Neural cell (in vitro differentiated cells): Measurements from ENCODE around the gene HPSE2. TPM values are rescaled to one million over a fixed set of nuclear protein-coding genes. Genes with fewer than 3 reads are reported as not detected.

Source experiments
- H2AFZ ChIP-seq: fragments of 200-600, 300-800 bp; sonication (generic), shearing (Covaris generic); 2 replicates; pipeline ENCODE4 v1.6.0; 2014; ENCODE audit warnings: low read depth, mild to moderate bottlenecking, antibody characterized with exemption, low read length, moderate library complexity
- H3F3A ChIP-seq: fragments of 200-600 bp; shearing (Covaris generic); 2 replicates; pipeline ENCODE4 v1.6.1; 2016; ENCODE audit warnings: mild to moderate bottlenecking, moderate library complexity, mixed read lengths, antibody characterized with exemption, low read length; ENCODE audit not compliant: insufficient read depth, poor library complexity, severe bottlenecking
- H3K27ac ChIP-seq: fragments of 200-600, 300-800 bp; sonication (generic), shearing (Covaris generic); 2 replicates; pipeline ENCODE4 v1.5.1; 2014; ENCODE audit warnings: mild to moderate bottlenecking, low read length, moderate library complexity
- H3K27me3 ChIP-seq: fragments of 300-800, 200-600 bp; sonication (generic), shearing (Covaris generic); 2 replicates; pipeline ENCODE4 v1.6.0; 2014; ENCODE audit warnings: mild to moderate bottlenecking, low read depth, low read length, moderate library complexity; ENCODE audit not compliant: insufficient read depth
- H3K36me3 ChIP-seq: fragments of 300-800, 200-600 bp; sonication (generic), shearing (Covaris generic); 2 replicates; pipeline ENCODE4 v1.5.1; 2014; ENCODE audit warnings: mild to moderate bottlenecking, antibody characterized with exemption, low read length, moderate library complexity; ENCODE audit not compliant: insufficient read depth
- H3K4me2 ChIP-seq: fragments of 300-800, 200-600 bp; sonication (generic), shearing (Covaris generic); 2 replicates; pipeline ENCODE4 v1.6.0; 2014; ENCODE audit warnings: mild to moderate bottlenecking, low read length
- H3K4me3 ChIP-seq: fragments of 300-800, 200-600 bp; sonication (generic), shearing (Covaris generic); 2 replicates; pipeline ENCODE4 v1.5.1; 2014; ENCODE audit warnings: mild to moderate bottlenecking, low read length, moderate library complexity
- H3K79me2 ChIP-seq: fragments of 200-600 bp; shearing (Covaris generic); replicated peaks from 2 replicates; pipeline ENCODE4 v1.6.0; 2014; ENCODE audit warnings: mild to moderate bottlenecking, low read length, moderate library complexity; ENCODE audit not compliant: insufficient read depth
- H3K9ac ChIP-seq: fragments of 300-800, 200-600 bp; sonication (generic), shearing (Covaris generic); 2 replicates; pipeline ENCODE4 v1.6.1; 2016; ENCODE audit warnings: mild to moderate bottlenecking, low read length, mixed read lengths
- H3K9me2 ChIP-seq: fragments of 200-600 bp; shearing (Covaris generic); 2 replicates; pipeline ENCODE4 v1.6.1; 2016; ENCODE audit warnings: mild to moderate bottlenecking, low read length, mixed read lengths; ENCODE audit not compliant: insufficient read depth
- H3K9me3 ChIP-seq: fragments of 200-600, 300-800 bp; sonication (generic), shearing (Covaris generic); 2 replicates; pipeline ENCODE4 v1.6.1; 2016; ENCODE audit warnings: mild to moderate bottlenecking, mixed run types, low read length, moderate library complexity, mixed read lengths
- H4K20me1 ChIP-seq: fragments of 200-600 bp; shearing (Covaris generic); 2 replicates; pipeline ENCODE4 v1.6.1; 2016; ENCODE audit warnings: mild to moderate bottlenecking, mixed run types; ENCODE audit not compliant: insufficient read depth
- CTCF ChIP-seq: fragments of 450-650 bp; IDR thresholded peaks from 2 replicates; pipeline ENCODE4 v1.5.1; 2014; ENCODE audit warnings: antibody characterized with exemption, mild to moderate bottlenecking, moderate library complexity; ENCODE audit not compliant: poor library complexity, severe bottlenecking
- EP300 ChIP-seq: fragments of 450-650 bp; conservative IDR thresholded peaks from 2 replicates; pipeline ENCODE4 v1.6.1; 2014; ENCODE audit warnings: antibody characterized with exemption, mild to moderate bottlenecking, moderate library complexity; ENCODE audit not compliant: poor library complexity, severe bottlenecking
- EZH2 ChIP-seq: fragments of 200-600, 300-800 bp; shearing (Covaris generic), sonication (generic); IDR thresholded peaks from 2 replicates; pipeline ENCODE4 v1.6.1; 2014; ENCODE audit warnings: antibody characterized with exemption, low read length, borderline replicate concordance, mild to moderate bottlenecking; ENCODE audit not compliant: insufficient read depth, poor library complexity, severe bottlenecking
- MXI1 ChIP-seq: fragments of 450-650 bp; conservative IDR thresholded peaks from 2 replicates; pipeline ENCODE4 v1.6.1; 2014; ENCODE audit warnings: antibody characterized with exemption, mild to moderate bottlenecking; ENCODE audit not compliant: poor library complexity, severe bottlenecking
- POLR2AphosphoS5 ChIP-seq: IDR thresholded peaks from 2 replicates; pipeline ENCODE4 v1.6.1; 2012
- RAD21 ChIP-seq: fragments of 450-650 bp; conservative IDR thresholded peaks from 2 replicates; pipeline ENCODE4 v1.6.1; 2014; ENCODE audit warnings: antibody characterized with exemption, mild to moderate bottlenecking, moderate library complexity
- SMC3 ChIP-seq: fragments of 450-650 bp; conservative IDR thresholded peaks from 2 replicates; pipeline ENCODE4 v1.6.1; 2014; ENCODE audit warnings: antibody characterized with exemption, mild to moderate bottlenecking, moderate library complexity; ENCODE audit not compliant: poor library complexity
- TAF1 ChIP-seq: IDR thresholded peaks from 2 replicates; pipeline ENCODE4 v1.6.1; 2012; ENCODE audit warnings: low read depth
- polyA plus RNA-seq: library from polyadenylated mRNA; depleted of rRNA; stranded (reverse); fragments of >200 nt; gene quantifications from 2 replicates; pipeline ENCODE4 v1.2.3, GENCODE V29; 2014
- TF ChIP-seq, protein P1 (sequence below): IDR thresholded peaks from 2 replicates; pipeline ENCODE4 v1.6.1; 2012; ENCODE audit warnings: borderline replicate concordance

The HPSE2 gene
- polyA plus RNA-seq, 1 donor from 2014 or later = not detected

DNA sequence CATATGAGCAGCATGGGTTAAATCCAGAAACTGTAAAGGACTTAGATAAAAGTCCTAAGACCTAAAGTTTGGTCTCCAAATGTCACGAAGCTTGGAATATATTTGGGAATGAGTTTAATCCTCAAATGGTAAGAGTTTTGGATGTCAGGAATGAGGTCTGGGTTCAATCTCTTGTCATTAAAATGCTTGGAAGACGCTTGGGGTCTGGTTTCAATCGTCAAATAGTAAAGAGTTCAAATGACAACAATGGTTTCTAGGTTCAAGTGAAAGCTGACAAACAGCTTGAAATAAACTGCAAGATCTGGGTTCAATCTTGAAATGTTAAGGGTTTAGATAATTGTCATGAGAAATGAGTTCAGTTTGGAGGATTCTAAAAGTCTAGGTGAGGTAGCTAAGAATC lies 403.5 kb downstream of the HPSE2 start:
- Histone ChIP-seq H3K36me3 (no peaks in the 10 kb centered on the region), H3F3A (no peaks in the 10 kb centered on the region), H3K27me3 (no peaks in the 10 kb centered on the region), H2AFZ (no peak overlapping the region), H3K9me3 (no peaks in the 10 kb centered on the region), H3K4me3 (no peak overlapping the region), H3K9me2 (no peaks in the 10 kb centered on the region), H3K9ac (no peak overlapping the region), H3K27ac (no peak overlapping the region), H4K20me1 (no peaks in the 10 kb centered on the region), H3K79me2 (no peaks in the 10 kb centered on the region), H3K4me2 (no peak overlapping the region)
- no peak for TF ChIP-seq MXI1
- no peak for TF ChIP-seq SMC3
- TF ChIP-seq, protein P1, sequence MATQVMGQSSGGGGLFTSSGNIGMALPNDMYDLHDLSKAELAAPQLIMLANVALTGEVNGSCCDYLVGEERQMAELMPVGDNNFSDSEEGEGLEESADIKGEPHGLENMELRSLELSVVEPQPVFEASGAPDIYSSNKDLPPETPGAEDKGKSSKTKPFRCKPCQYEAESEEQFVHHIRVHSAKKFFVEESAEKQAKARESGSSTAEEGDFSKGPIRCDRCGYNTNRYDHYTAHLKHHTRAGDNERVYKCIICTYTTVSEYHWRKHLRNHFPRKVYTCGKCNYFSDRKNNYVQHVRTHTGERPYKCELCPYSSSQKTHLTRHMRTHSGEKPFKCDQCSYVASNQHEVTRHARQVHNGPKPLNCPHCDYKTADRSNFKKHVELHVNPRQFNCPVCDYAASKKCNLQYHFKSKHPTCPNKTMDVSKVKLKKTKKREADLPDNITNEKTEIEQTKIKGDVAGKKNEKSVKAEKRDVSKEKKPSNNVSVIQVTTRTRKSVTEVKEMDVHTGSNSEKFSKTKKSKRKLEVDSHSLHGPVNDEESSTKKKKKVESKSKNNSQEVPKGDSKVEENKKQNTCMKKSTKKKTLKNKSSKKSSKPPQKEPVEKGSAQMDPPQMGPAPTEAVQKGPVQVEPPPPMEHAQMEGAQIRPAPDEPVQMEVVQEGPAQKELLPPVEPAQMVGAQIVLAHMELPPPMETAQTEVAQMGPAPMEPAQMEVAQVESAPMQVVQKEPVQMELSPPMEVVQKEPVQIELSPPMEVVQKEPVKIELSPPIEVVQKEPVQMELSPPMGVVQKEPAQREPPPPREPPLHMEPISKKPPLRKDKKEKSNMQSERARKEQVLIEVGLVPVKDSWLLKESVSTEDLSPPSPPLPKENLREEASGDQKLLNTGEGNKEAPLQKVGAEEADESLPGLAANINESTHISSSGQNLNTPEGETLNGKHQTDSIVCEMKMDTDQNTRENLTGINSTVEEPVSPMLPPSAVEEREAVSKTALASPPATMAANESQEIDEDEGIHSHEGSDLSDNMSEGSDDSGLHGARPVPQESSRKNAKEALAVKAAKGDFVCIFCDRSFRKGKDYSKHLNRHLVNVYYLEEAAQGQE = no peak
- no peak for TF ChIP-seq POLR2AphosphoS5
- TF ChIP-seq EZH2 = no peak
- no peak for TF ChIP-seq CTCF
- no peak for TF ChIP-seq EP300
- no peak for TF ChIP-seq TAF1
- no peak for TF ChIP-seq RAD21

GRCh38 chr10:98831391-98831790 lies 404.3 kb downstream of the HPSE2 start:
- no peaks in the 10 kb centered on the region for H4K20me1 ChIP-seq
- H3K9me3 ChIP-seq = no peaks in the 10 kb centered on the region
- no peak overlapping the region for H3K27ac ChIP-seq
- no peaks in the 10 kb centered on the region for H3K27me3 ChIP-seq
- no peaks in the 10 kb centered on the region for H3K36me3 ChIP-seq
- no peak overlapping the region for H3K9ac ChIP-seq
- TF ChIP-seq POLR2AphosphoS5 (no peak), RAD21 (no peak), EZH2 (no peak), SMC3 (no peak), EP300 (no peak), CTCF (no peak), MXI1 (no peak), TAF1 (no peak)
- TF ChIP-seq, protein P1 = no peak
- no peak overlapping the region for H3K4me3 ChIP-seq
- no peak overlapping the region for H2AFZ ChIP-seq
- no peaks in the 10 kb centered on the region for H3F3A ChIP-seq
- H3K79me2 ChIP-seq = no peaks in the 10 kb centered on the region
- H3K9me2 ChIP-seq = no peaks in the 10 kb centered on the region
- no peak overlapping the region for H3K4me2 ChIP-seq
